Astrocyte (in vitro differentiated cells and primary cell): ENCODE results near the gene FUT6. TPM values are rescaled to one million over a fixed set of nuclear protein-coding genes. Genes with fewer than 3 reads are reported as not detected.

Source experiments
- DNase-seq: peaks from one replicate; pipeline ENCODE4 v3.0.0-alpha.2; 2010; ENCODE audit warnings: low read depth
- FAIRE-seq: peaks from 2 replicates; lab custom pipeline; 2011; peaks lifted over from hg19 to GRCh38; lab: Jason Lieb, UNC
- H2AFZ ChIP-seq: 2 replicates; pipeline ENCODE4 v1.6.0; 2012; ENCODE audit warnings: low read depth, low read length, inconsistent platforms
- H3K27ac ChIP-seq: 2 replicates; pipeline ENCODE4 v1.5.1; 2011; ENCODE audit warnings: low read depth, low read length, inconsistent platforms
- H3K27me3 ChIP-seq: 2 replicates; pipeline ENCODE4 v1.6.0; 2011; ENCODE audit warnings: low read length, inconsistent platforms; ENCODE audit not compliant: insufficient read depth
- H3K36me3 ChIP-seq: 2 replicates; pipeline ENCODE4 v1.5.1; 2011; ENCODE audit warnings: low read length, inconsistent platforms; ENCODE audit not compliant: insufficient read depth
- H3K4me1 ChIP-seq: 2 replicates; pipeline ENCODE4 v1.5.1; 2011; ENCODE audit warnings: low read length, inconsistent platforms; ENCODE audit not compliant: insufficient read depth
- H3K4me2 ChIP-seq: 2 replicates; pipeline ENCODE4 v1.6.0; 2012; ENCODE audit warnings: low read length, inconsistent platforms
- H3K4me3 ChIP-seq: 2 replicates; pipeline ENCODE4 v1.5.1; 2011; ENCODE audit warnings: low read depth, mild to moderate bottlenecking, low read length, inconsistent platforms; ENCODE audit not compliant: insufficient read depth
- H3K79me2 ChIP-seq: 2 replicates; pipeline ENCODE4 v1.6.0; 2012; ENCODE audit warnings: mild to moderate bottlenecking, low read length, inconsistent platforms; ENCODE audit not compliant: insufficient read depth
- H3K9ac ChIP-seq: 2 replicates; pipeline ENCODE4 v1.6.0; 2012; ENCODE audit warnings: mild to moderate bottlenecking, low read length, inconsistent platforms
- H3K9me3 ChIP-seq: 2 replicates; pipeline ENCODE4 v1.5.1; 2012; ENCODE audit warnings: low read depth, mild to moderate bottlenecking, low read length, inconsistent platforms; ENCODE audit not compliant: insufficient read depth
- H4K20me1 ChIP-seq: 2 replicates; pipeline ENCODE4 v1.6.0; 2012; ENCODE audit warnings: low read length, inconsistent platforms; ENCODE audit not compliant: insufficient read depth
- H3K27ac Mint-ChIP-seq: one replicate; pipeline ENCODE4 v1.8.0; 2021; ENCODE audit warnings: mild to moderate bottlenecking, mixed read lengths; ENCODE audit not compliant: unreplicated experiment
- H3K27me3 Mint-ChIP-seq: one replicate; pipeline ENCODE4 v1.8.0; 2021; ENCODE audit warnings: low read depth, mixed read lengths; ENCODE audit not compliant: unreplicated experiment
- H3K36me3 Mint-ChIP-seq: one replicate; pipeline ENCODE4 v1.8.0; 2021; ENCODE audit warnings: low read depth, mixed read lengths; ENCODE audit not compliant: unreplicated experiment
- H3K4me1 Mint-ChIP-seq: one replicate; pipeline ENCODE4 v1.8.0; 2021; ENCODE audit warnings: low read depth, mixed read lengths; ENCODE audit not compliant: unreplicated experiment
- H3K4me3 Mint-ChIP-seq: one replicate; pipeline ENCODE4 v1.8.0; 2021; ENCODE audit warnings: mild to moderate bottlenecking, moderate library complexity, mixed read lengths; ENCODE audit not compliant: unreplicated experiment
- H3K9me3 Mint-ChIP-seq: one replicate; pipeline ENCODE4 v1.8.0; 2021; ENCODE audit warnings: mild to moderate bottlenecking, mixed read lengths; ENCODE audit not compliant: unreplicated experiment
- CTCF ChIP-seq: IDR thresholded peaks from 2 replicates; pipeline ENCODE4 v1.5.1; 2011; ENCODE audit warnings: low read depth, mild to moderate bottlenecking, inconsistent platforms, low read length, moderate library complexity; ENCODE audit not compliant: insufficient read depth
- EZH2 ChIP-seq: IDR thresholded peaks from 2 replicates; pipeline ENCODE4 v1.6.1; 2012; ENCODE audit warnings: mild to moderate bottlenecking, low read length, inconsistent platforms; ENCODE audit not compliant: insufficient read depth
- total RNA-seq: library from RNA; stranded (reverse); gene quantifications from 2 replicates; pipeline ENCODE4 v1.2.1, GENCODE V29; 2021

The FUT6 gene
- total RNA-seq, 1 donor from 2014 or later = 0.09 TPM

- Mint-ChIP-seq H3K36me3 (no peaks in the 10 kb centered on the region), H3K4me3 (no peak overlapping the region), H3K27me3 (peaks cover 11% of the 10 kb centered on the region), H3K4me1 (peaks cover 2% of the 10 kb centered on the region), H3K9me3 (no peaks in the 10 kb centered on the region), H3K27ac (no peak overlapping the region)
- Histone ChIP-seq H3K27ac (no peak overlapping the region), H2AFZ (no peak overlapping the region), H3K9me3 (no peaks in the 10 kb centered on the region), H3K4me2 (no peak overlapping the region), H3K9ac (no peak overlapping the region), H4K20me1 (no peaks in the 10 kb centered on the region), H3K4me1 (no peaks in the 10 kb centered on the region), H3K27me3 (no peaks in the 10 kb centered on the region), H3K79me2 (no peaks in the 10 kb centered on the region), H3K36me3 (no peaks in the 10 kb centered on the region), H3K4me3 (no peak overlapping the region)
- DNase-seq (no peak), FAIRE-seq (no peak)
- TF ChIP-seq EZH2 (no peak), CTCF (no peak)
Measured at GRCh38 chr19:5873617-5874199, 34.2 kb upstream of the FUT6 start.

DNA sequence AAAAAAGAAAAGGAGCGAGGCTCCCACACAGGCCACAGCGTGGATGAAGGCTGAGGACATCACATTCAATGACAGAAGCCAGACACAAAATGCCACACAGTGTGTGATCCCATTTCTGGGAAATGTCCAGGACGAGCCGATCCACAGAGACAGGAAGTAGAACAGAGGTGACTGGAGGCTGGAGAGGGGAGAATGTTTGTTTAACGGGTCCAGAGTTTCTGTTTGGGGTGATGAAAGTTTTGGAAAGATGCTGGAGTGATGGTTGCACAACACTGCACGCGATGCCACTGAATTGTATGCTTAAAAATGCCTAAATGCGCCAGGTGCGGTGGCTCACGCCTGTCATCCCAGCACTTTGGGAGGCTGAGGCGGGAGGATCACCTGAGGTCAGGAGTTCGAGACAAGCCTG is 31.5 kb upstream of the FUT6 start:
- no peaks in the 10 kb centered on the region for H3K9me3 Mint-ChIP-seq
- no peak overlapping the region for H3K27ac Mint-ChIP-seq
- no peak overlapping the region for H3K4me3 Mint-ChIP-seq
- no peaks in the 10 kb centered on the region for H3K79me2 ChIP-seq
- H3K4me3 ChIP-seq = no peak overlapping the region
- H3K36me3 Mint-ChIP-seq = no peaks in the 10 kb centered on the region
- peaks cover 24% of the 10 kb centered on the region for H3K27me3 Mint-ChIP-seq
- H4K20me1 ChIP-seq = no peaks in the 10 kb centered on the region
- no peaks in the 10 kb centered on the region for H3K27me3 ChIP-seq
- H3K4me1 Mint-ChIP-seq = no peaks in the 10 kb centered on the region
- no peak for TF ChIP-seq EZH2
- no peak for TF ChIP-seq CTCF
- no peak overlapping the region for H3K27ac ChIP-seq
- H3K4me1 ChIP-seq = no peaks in the 10 kb centered on the region
- H3K36me3 ChIP-seq = no peaks in the 10 kb centered on the region
- no peak overlapping the region for H3K4me2 ChIP-seq
- no peak overlapping the region for H2AFZ ChIP-seq
- DNase-seq = no peak
- no peak for FAIRE-seq
- H3K9ac ChIP-seq = no peak overlapping the region
- no peaks in the 10 kb centered on the region for H3K9me3 ChIP-seq
